HFF-Myc (cell line): Measurements from ENCODE around the gene SOX2.

ENCODE experiments used
- DNase-seq: peaks from one replicate; pipeline ENCODE4 v3.0.0-alpha.2; 2011; ENCODE audit warnings: low read depth; ENCODE audit errors: extremely low read depth
- H3K4me3 ChIP-seq: replicated peaks from 2 replicates; pipeline ENCODE4 v1.5.1; 2011; ENCODE audit warnings: low read depth, mild to moderate bottlenecking, control low read depth, low read length
- CTCF ChIP-seq: IDR thresholded peaks from 2 replicates; pipeline ENCODE4 v1.5.1; 2012; ENCODE audit warnings: mild to moderate bottlenecking, low read depth, low read length, control low read depth; ENCODE audit errors: missing control alignments

The SOX2 gene

GRCh38 chr3:181713280-181713647 lies 1.5 kb downstream of the SOX2 start:
- no peak overlapping the region for H3K4me3 ChIP-seq
- DNase-seq = no peak
- no peak for TF ChIP-seq CTCF

DNA sequence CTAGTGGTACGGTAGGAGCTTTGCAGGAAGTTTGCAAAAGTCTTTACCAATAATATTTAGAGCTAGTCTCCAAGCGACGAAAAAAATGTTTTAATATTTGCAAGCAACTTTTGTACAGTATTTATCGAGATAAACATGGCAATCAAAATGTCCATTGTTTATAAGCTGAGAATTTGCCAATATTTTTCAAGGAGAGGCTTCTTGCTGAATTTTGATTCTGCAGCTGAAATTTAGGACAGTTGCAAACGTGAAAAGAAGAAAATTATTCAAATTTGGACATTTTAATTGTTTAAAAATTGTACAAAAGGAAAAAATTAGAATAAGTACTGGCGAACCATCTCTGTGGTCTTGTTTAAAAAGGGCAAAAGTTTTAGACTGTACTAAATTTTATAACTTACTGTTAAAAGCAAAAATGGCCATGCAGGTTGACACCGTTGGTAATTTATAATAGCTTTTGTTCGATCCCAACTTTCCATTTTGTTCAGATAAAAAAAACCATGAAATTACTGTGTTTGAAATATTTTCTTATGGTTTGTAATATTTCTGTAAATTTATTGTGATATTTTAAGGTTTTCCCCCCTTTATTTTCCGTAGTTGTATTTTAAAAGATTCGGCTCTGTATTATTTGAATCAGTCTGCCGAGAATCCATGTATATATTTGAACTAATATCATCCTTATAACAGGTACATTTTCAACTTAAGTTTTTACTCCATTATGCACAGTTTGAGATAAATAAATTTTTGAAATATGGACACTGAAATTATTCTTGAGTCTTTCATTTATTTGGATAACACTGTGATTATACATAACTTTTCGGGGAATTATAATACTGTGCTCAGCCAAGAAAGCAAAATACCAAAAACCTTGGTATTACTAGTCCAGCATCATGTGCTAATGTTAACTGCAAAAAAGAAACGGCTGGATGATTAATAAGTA lies 2.2 kb downstream of the SOX2 start:
- DNase-seq = no peak
- TF ChIP-seq CTCF = no peak
- no peak overlapping the region for H3K4me3 ChIP-seq

GRCh38 chr3:181715571-181716340 lies 4.0 kb downstream of the SOX2 start:
- no peak overlapping the region for H3K4me3 ChIP-seq
- no peak for DNase-seq
- TF ChIP-seq CTCF = no peak

- DNase-seq = no peak
- no peak overlapping the region for H3K4me3 ChIP-seq
- no peak for TF ChIP-seq CTCF
Measured at GRCh38 chr3:181716966-181717365, 5.2 kb downstream of the SOX2 start.

- no peak for TF ChIP-seq CTCF
- no peak overlapping the region for H3K4me3 ChIP-seq
- DNase-seq = no peak
Measured at GRCh38 chr3:181717549-181718171, 5.9 kb downstream of the SOX2 start.

DNA sequence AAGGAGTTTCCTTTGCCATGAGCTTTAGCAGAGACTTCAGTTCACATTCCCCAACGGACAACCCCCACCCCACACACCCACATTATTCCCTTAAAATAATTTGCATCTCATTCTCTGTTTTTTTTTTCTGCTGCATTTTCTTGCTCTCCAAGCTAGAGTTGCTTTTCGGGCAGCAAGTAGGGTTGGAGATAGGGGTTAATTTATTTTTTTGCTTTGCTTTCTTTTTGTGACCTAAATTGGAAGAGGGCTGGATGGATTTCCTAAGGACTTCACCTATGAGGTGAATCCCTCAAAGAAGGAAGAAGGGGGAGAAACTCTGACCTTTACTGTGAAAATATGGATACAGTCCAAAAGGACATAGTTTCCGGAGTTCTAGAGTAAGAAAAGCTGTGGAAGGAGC lies 6.6 kb downstream of the SOX2 start:
- DNase-seq = no peak
- no peak for TF ChIP-seq CTCF
- H3K4me3 ChIP-seq = no peak overlapping the region
